C4-2B (cell line): Measurements from ENCODE around the gene SUCNR1.
"Not testable (repeated sequence)": the region's sequence is repeated elsewhere in the genome, so short reads cannot be mapped to it uniquely, and the experiment has no call there.

ENCODE experiments used
- H3K27ac ChIP-seq: fragments of 450-650 bp; 2 replicates; pipeline ENCODE4 v1.5.1; 2017
- CTCF ChIP-seq: fragments of 450-650 bp; conservative IDR thresholded peaks from 2 replicates; pipeline ENCODE4 v1.5.1; 2017; ENCODE audit warnings: mild to moderate bottlenecking
- ZFX ChIP-seq: fragments of 450-650 bp; IDR thresholded peaks from 2 replicates; pipeline ENCODE4 v1.6.1; 2017

Gene SUCNR1

GRCh38 chr3:151923901-151924300, 50.5 kb downstream of the SUCNR1 start:
- no peak overlapping the region for H3K27ac ChIP-seq
- TF ChIP-seq ZFX (no peak), CTCF (no peak)

GRCh38 chr3:151924753-151925152, 51.3 kb downstream of the SUCNR1 start:
- no peak overlapping the region for H3K27ac ChIP-seq
- no peak for TF ChIP-seq CTCF
- no peak for TF ChIP-seq ZFX

GRCh38 chr3:151925419-151925818, 52.0 kb downstream of the SUCNR1 start:
- H3K27ac ChIP-seq: no peak overlapping the region
- no peak for TF ChIP-seq ZFX
- TF ChIP-seq CTCF: no peak

- no peak overlapping the region for H3K27ac ChIP-seq
Observed at GRCh38 chr3:151925876-151926275, 52.4 kb downstream of the SUCNR1 start.

GRCh38 chr3:151926956-151927355, 53.5 kb downstream of the SUCNR1 start:
- no peak overlapping the region for H3K27ac ChIP-seq
- no peak for TF ChIP-seq ZFX
- TF ChIP-seq CTCF: no peak

More at GRCh38 chr3:151925876-151926275, 52.4 kb downstream of the SUCNR1 start:
- TF ChIP-seq ZFX (no peak), CTCF (no peak)

- H3K27ac ChIP-seq: not testable (repeated sequence)
Observed at GRCh38 chr3:151927915-151928525, 54.6 kb downstream of the SUCNR1 start.

- TF ChIP-seq CTCF (no peak), ZFX (no peak)
- H3K27ac ChIP-seq: no peak overlapping the region
Observed at GRCh38 chr3:151931171-151931570, 57.7 kb downstream of the SUCNR1 start.

- H3K27ac ChIP-seq: no peak overlapping the region
- TF ChIP-seq ZFX: no peak
- TF ChIP-seq CTCF: no peak
Observed at GRCh38 chr3:151933234-151933853, 59.9 kb downstream of the SUCNR1 start.
